ENCODE measurements around the gene APPBP2.
A peak's percentile ranks its signal among the peaks of the same experiment; 100 is the strongest.
"Not testable (repeated sequence)": the region's sequence is repeated elsewhere in the genome, so short reads cannot be mapped to it uniquely, and the experiment has no call there.

APPBP2 gene

GRCh38 chr17:60525685-60526514 is at the start of gene APPBP2:
Gene APPBP2 (minus strand): TSS chr17:60526242. CDS start chr17:60525931, 311 bp downstream.
- peak; percentile 96 for DNase-seq

GRCh38 chr17:60573236-60574051 is 47.4 kb upstream of the APPBP2 start:
- DNase-seq: no peak

- no peak for DNase-seq
Measured at GRCh38 chr17:60565233-60565632, 39.2 kb upstream of the APPBP2 start.

- DNase-seq: no peak
Measured at GRCh38 chr17:60563743-60564142, 37.7 kb upstream of the APPBP2 start.

GRCh38 chr17:60562421-60562820 is 36.4 kb upstream of the APPBP2 start:
- DNase-seq: no peak

- no peak for DNase-seq
Measured at GRCh38 chr17:60560860-60561257, 34.8 kb upstream of the APPBP2 start.

- no peak for DNase-seq
Measured at GRCh38 chr17:60559995-60560859, 34.2 kb upstream of the APPBP2 start.

GRCh38 chr17:60559659-60559994 is 33.6 kb upstream of the APPBP2 start:
- no peak for DNase-seq

- peak; percentile 17 for DNase-seq
Measured at GRCh38 chr17:60557805-60558204, 31.8 kb upstream of the APPBP2 start.

- DNase-seq: no peak
Measured at GRCh38 chr17:60555786-60556185, 29.7 kb upstream of the APPBP2 start.

- peak; percentile 36 for DNase-seq
Measured at GRCh38 chr17:60554377-60554788, 28.3 kb upstream of the APPBP2 start.

GRCh38 chr17:60552255-60552654 is 26.2 kb upstream of the APPBP2 start:
- DNase-seq: not testable (repeated sequence)

GRCh38 chr17:60548990-60549389 is 22.9 kb upstream of the APPBP2 start:
- no peak for DNase-seq

- no peak for DNase-seq
Measured at GRCh38 chr17:60545465-60546191, 19.6 kb upstream of the APPBP2 start.

- DNase-seq: no peak
Measured at GRCh38 chr17:60542071-60542470, 16.0 kb upstream of the APPBP2 start.

- DNase-seq: no peak
Measured at GRCh38 chr17:60540460-60540859, 14.4 kb upstream of the APPBP2 start.

GRCh38 chr17:60539807-60540206 is 13.8 kb upstream of the APPBP2 start:
- no peak for DNase-seq

- no peak for DNase-seq
Measured at GRCh38 chr17:60538726-60539125, 12.7 kb upstream of the APPBP2 start.

- no peak for DNase-seq
Measured at GRCh38 chr17:60535382-60536279, 9.6 kb upstream of the APPBP2 start.

GRCh38 chr17:60534613-60535157 is 8.6 kb upstream of the APPBP2 start:
- no peak for DNase-seq

- DNase-seq: no peak
Measured at GRCh38 chr17:60534010-60534555, 8.0 kb upstream of the APPBP2 start.

Data from T1000 (cell line).